GM23248 (cell line): ENCODE results near the gene SAPCD2. TPM values are rescaled to one million over a fixed set of nuclear protein-coding genes. Genes with fewer than 3 reads are reported as not detected.

Source experiments
- DNase-seq: peaks from one replicate; pipeline ENCODE4 v3.0.0-alpha.2; 2015
- H2AFZ ChIP-seq: fragments of 200-600 bp; sonication (generic); 2 replicates; pipeline ENCODE4 v1.6.1; 2016; ENCODE audit warnings: antibody characterized with exemption
- H3F3A ChIP-seq: fragments of 200-600 bp; sonication (generic); 2 replicates; pipeline ENCODE4 v1.6.1; 2016; ENCODE audit warnings: mild to moderate bottlenecking, antibody characterized with exemption, mixed run types; ENCODE audit not compliant: insufficient read depth
- H3K27ac ChIP-seq: fragments of 200-600 bp; sonication (generic); 2 replicates; pipeline ENCODE4 v1.5.1; 2016; ENCODE audit warnings: mild to moderate bottlenecking
- H3K27me3 ChIP-seq: fragments of 200-600 bp; sonication (generic); replicated peaks from 2 replicates; pipeline ENCODE4 v1.6.1; 2016; ENCODE audit warnings: mild to moderate bottlenecking; ENCODE audit not compliant: insufficient read depth
- H3K36me3 ChIP-seq: fragments of 200-600 bp; sonication (generic); 2 replicates; pipeline ENCODE4 v1.6.1; 2016; ENCODE audit warnings: low read depth, mild to moderate bottlenecking
- H3K4me1 ChIP-seq: fragments of 200-600 bp; sonication (generic); 2 replicates; pipeline ENCODE4 v1.6.1; 2016; ENCODE audit warnings: mild to moderate bottlenecking; ENCODE audit not compliant: insufficient read depth
- H3K4me2 ChIP-seq: fragments of 200-600 bp; sonication (generic); one replicate; pipeline ENCODE4 v1.6.1; 2016; ENCODE audit warnings: mild to moderate bottlenecking; ENCODE audit not compliant: unreplicated experiment
- H3K4me3 ChIP-seq: fragments of 200-600 bp; sonication (generic); 2 replicates; pipeline ENCODE4 v1.5.1; 2016; ENCODE audit warnings: mild to moderate bottlenecking
- H3K79me2 ChIP-seq: fragments of 200-600 bp; sonication (generic); 2 replicates; pipeline ENCODE4 v1.6.1; 2016; ENCODE audit warnings: mild to moderate bottlenecking; ENCODE audit not compliant: insufficient read depth
- H3K9ac ChIP-seq: fragments of 200-600 bp; sonication (generic); 2 replicates; pipeline ENCODE4 v1.6.1; 2016; ENCODE audit warnings: mild to moderate bottlenecking
- H3K9me2 ChIP-seq: fragments of 200-600 bp; sonication (generic); 2 replicates; pipeline ENCODE4 v1.6.1; 2016; ENCODE audit warnings: mixed run types, mild to moderate bottlenecking, moderate library complexity; ENCODE audit not compliant: insufficient read depth
- H3K9me3 ChIP-seq: fragments of 200-600 bp; sonication (generic); one replicate; pipeline ENCODE4 v1.6.1; 2017; ENCODE audit warnings: low read depth
- H4K20me1 ChIP-seq: fragments of 200-600 bp; sonication (generic); 2 replicates; pipeline ENCODE4 v1.6.0; 2016; ENCODE audit not compliant: insufficient read depth
- EZH2 ChIP-seq: fragments of 200-600 bp; sonication (generic); IDR thresholded peaks from 2 replicates; pipeline ENCODE4 v1.6.1; 2018; ENCODE audit warnings: antibody characterized with exemption, mild to moderate bottlenecking; ENCODE audit not compliant: insufficient read depth, poor library complexity, severe bottlenecking
- EZH2phosphoT487 ChIP-seq: fragments of 200-600 bp; sonication (generic); IDR thresholded peaks from 2 replicates; pipeline ENCODE4 v1.6.1; 2018; ENCODE audit warnings: antibody characterized with exemption, moderate library complexity, mild to moderate bottlenecking, low read depth; ENCODE audit not compliant: insufficient read depth
- WGBS, 2 experiments: methylation state at CpG; one replicate each; pipeline ENCODE4 v1.1.6; 2015 to 2017; ENCODE audit warnings: low lambda C conversion rate in 2 of 2, low coverage in 1 of 2; ENCODE audit errors: missing lambda C conversion rate in 2 of 2; 5-methylcytosine and 5-hydroxymethylcytosine counted together
- in situ Hi-C: fragments of 300-500 bp; cut with MboI; formaldehyde crosslinking; loops from 2 replicates; pipeline ENCODE4 v1.15.0; 2020
- polyA plus RNA-seq: library from polyadenylated mRNA; unstranded; fragments of >200 nt; fragmentation: Nextera tagmentation; extraction: Ambion mirVana; gene quantifications from 2 replicates; pipeline ENCODE4 v1.2.1, GENCODE V29; 2016
- total RNA-seq: library from RNA; depleted of rRNA; stranded (reverse); fragments of >200 nt; shearing (Covaris generic); gene quantifications from 2 replicates; pipeline ENCODE4 v1.2.3, GENCODE V29; 2014

Gene SAPCD2
- total and polyA plus RNA-seq, 2 experiments from 2014 or later, result 0.88 to 5.4 TPM

DNA sequence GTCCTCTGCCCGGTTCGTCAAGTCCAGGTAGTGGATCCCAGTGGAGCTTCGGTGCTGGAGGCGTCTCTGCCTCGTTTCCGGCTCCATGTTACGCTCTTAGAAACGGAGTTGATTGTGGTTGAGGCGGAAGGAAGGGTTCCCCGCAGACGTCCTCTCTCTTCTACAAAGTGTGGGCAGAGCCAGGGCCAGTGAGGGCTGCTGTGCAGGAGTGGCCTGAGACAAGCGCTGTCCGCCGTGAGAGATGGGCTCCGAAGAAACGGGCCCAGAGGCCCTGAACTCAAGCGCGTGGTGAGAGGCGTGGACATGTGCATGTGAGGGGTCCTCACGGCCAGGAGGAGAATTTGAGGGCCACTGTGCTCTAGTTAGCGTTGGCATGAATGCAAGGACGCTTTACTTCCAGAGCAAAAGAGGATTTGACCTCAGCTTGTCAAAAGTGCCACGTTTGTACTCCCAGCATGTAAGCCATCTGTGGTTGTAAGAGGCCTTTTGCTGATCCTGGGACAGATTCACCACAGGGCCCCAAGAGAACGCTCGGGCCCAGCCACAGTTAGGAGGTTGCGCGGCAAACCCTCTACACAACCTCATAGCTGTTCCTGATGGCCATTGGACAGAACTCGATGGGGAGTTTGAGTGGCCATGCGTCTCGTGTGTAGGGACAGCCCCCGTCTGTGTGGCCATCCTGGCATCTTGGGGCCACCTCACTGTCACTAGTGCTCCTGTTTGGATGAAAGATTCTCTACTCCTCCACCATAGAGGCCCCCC lies 26.6 kb upstream of the SAPCD2 start:
- WGBS, 2 experiments, result 94% methylated on average over 31 of the region's 31 CpGs
- in situ Hi-C loops, result no loop called here
- Histone ChIP-seq H3F3A (no peaks in the 10 kb centered on the region), H3K4me3 (no peak overlapping the region), H3K27me3 (no peaks in the 10 kb centered on the region), H3K4me1 (no peaks in the 10 kb centered on the region), H3K9me2 (no peaks in the 10 kb centered on the region), H4K20me1 (no peaks in the 10 kb centered on the region), H3K9ac (no peak overlapping the region), H3K27ac (no peak overlapping the region), H3K9me3 (no peaks in the 10 kb centered on the region), H3K79me2 (peaks cover 7% of the 10 kb centered on the region; the same call in 1 of the 2 replicates), H2AFZ (no peak overlapping the region), H3K4me2 (no peak overlapping the region), H3K36me3 (peaks cover 1% of the 10 kb centered on the region; the same call in 1 of the 2 replicates)
- no peak for TF ChIP-seq EZH2
- no peak for TF ChIP-seq EZH2phosphoT487
- no peak for DNase-seq

DNA sequence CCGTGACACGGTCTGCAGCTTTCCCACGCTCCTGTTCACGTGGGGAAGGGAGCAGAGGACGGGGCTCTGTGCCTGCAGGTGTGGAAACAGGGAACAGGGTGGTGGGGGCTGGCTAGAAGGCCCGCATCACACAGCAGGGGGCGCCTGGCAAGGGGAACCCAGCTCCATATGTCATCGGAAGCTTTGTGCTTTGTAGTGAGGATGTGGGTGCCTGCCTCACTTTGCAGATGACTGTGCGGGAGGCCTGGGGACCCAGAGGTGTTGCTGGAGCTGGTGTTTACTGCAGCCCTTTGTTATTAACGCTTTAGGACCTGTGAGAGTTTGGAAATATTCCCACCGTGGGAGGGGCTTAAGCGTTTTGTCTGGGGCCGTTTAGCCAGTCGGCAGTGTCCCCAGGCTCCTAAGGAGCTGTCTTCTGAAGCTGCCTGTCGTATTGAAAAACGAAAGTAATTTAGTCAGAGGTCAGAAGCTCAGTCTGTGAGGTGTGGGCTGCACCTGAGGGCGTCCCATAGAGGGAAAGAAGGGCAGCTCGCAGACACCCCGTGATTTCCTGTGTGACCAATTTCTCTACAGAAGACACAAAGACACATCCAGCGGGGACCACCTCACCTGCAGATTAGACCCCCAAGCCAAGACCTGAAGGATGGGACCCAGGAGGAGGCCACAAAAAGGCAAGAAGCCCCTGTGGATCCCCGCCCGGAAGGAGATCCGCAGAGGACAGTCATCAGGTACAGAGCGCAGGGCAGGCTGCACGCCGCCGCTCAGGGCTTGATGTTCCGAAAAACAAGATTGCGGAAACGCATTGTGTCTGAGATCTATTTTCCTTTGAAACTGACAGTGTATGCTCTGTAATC lies 25.5 kb upstream of the SAPCD2 start:
- H3K36me3 ChIP-seq, result peaks cover 5% of the 10 kb centered on the region; the same call in 1 of the 2 replicates
- H3K9ac ChIP-seq, result no peak overlapping the region
- no peak overlapping the region for H3K4me2 ChIP-seq
- H3F3A ChIP-seq, result no peaks in the 10 kb centered on the region
- in situ Hi-C loops, result no loop called here
- no peak for DNase-seq
- H4K20me1 ChIP-seq, result no peaks in the 10 kb centered on the region
- no peaks in the 10 kb centered on the region for H3K4me1 ChIP-seq
- TF ChIP-seq EZH2 (no peak), EZH2phosphoT487 (no peak)
- no peaks in the 10 kb centered on the region for H3K27me3 ChIP-seq
- no peaks in the 10 kb centered on the region for H3K9me3 ChIP-seq
- H3K4me3 ChIP-seq, result no peak overlapping the region
- H3K79me2 ChIP-seq, result peaks cover 15% of the 10 kb centered on the region; the same call in 1 of the 2 replicates
- WGBS, 2 experiments, result 78 to 80% methylated on average over 30 of the region's 30 CpGs
- no peak overlapping the region for H2AFZ ChIP-seq
- H3K27ac ChIP-seq, result no peak overlapping the region
- H3K9me2 ChIP-seq, result no peaks in the 10 kb centered on the region

DNA sequence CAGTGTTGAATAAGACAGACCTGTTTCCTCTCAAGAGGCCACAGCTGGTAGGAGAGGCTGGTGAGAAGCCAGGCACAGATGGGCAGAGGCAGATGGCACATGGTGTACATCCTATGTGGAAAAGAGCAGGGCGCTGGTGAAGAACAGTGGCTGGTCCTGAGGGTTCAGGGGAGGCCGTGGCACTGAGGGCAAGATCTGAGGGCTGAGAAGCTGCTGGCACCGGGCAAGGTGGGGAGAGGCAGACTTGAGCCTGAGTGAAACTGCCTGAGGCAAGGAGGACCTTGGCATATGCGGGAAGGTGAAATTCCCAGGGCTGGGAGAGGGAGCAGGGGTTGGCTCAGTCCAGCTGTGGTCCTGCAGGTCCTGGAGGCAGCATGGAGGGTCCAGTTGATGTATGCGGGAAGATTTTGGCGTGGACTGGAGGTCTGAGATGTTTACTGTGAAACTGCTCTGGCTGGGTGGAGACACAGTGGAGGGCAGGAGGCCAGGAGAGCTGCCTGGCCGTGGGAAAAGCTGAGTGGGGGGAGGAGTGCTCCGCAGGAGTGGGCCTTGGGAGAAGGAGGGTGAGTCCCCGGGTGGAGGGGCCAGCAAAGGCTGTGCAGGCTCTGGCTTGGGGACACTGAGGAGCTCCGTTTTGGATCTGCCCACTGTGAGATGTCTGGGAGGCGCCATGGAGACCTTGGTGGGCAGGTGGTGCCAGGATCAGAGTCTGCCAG lies 19.0 kb upstream of the SAPCD2 start:
- Histone ChIP-seq H2AFZ (no peak overlapping the region), H3K27ac (no peak overlapping the region), H3K4me1 (peaks cover 18% of the 10 kb centered on the region), H3K79me2 (peaks cover 44% of the 10 kb centered on the region), H4K20me1 (no peaks in the 10 kb centered on the region), H3K36me3 (peaks cover 5% of the 10 kb centered on the region; the same call in 1 of the 2 replicates), H3K9me2 (no peaks in the 10 kb centered on the region), H3K9me3 (no peaks in the 10 kb centered on the region), H3K27me3 (no peaks in the 10 kb centered on the region), H3K9ac (no peak overlapping the region), H3F3A (peaks cover 11% of the 10 kb centered on the region; the same call in 1 of the 2 replicates), H3K4me2 (no peak overlapping the region), H3K4me3 (no peak overlapping the region)
- 59 to 60% methylated on average over 11 of the region's 11 CpGs for WGBS, 2 experiments
- in situ Hi-C loops, result no loop called here
- no peak for DNase-seq
- TF ChIP-seq EZH2phosphoT487 (no peak), EZH2 (no peak)

DNA sequence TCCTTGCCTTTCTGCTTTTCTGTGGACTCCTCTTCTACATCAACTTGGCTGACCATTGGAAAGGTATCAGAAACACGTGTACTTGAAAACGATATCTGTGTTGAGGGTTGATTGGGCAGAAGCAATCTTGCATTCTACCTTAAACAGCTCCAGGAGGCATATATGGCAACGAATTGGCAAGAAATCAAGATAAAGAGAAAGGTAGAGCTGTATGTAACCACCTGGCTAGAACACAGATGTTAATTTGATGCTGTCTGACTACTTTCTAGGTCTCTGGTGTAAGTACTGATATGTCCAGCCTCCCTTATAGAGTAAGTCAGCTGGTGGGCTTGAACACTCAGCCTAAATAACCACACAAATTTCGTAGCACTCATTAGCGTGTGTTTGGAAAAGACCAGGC lies 17.8 kb upstream of the SAPCD2 start:
- peaks cover 21% of the 10 kb centered on the region for H3F3A ChIP-seq
- DNase-seq, result no peak
- H3K36me3 ChIP-seq, result peaks cover 5% of the 10 kb centered on the region; the same call in 1 of the 2 replicates
- in situ Hi-C loops, result no loop called here
- peak overlapping the region; percentile 72; the same call in 1 of the 2 replicates for H2AFZ ChIP-seq
- no peaks in the 10 kb centered on the region for H3K27me3 ChIP-seq
- H3K27ac ChIP-seq, result no peak overlapping the region
- peak overlapping the region; percentile 92; the same call in 1 of the 2 replicates for H3K9ac ChIP-seq
- H4K20me1 ChIP-seq, result no peaks in the 10 kb centered on the region
- H3K9me2 ChIP-seq, result no peaks in the 10 kb centered on the region
- 91% methylated on average over 5 of the region's 5 CpGs for WGBS, 2 experiments
- peak overlapping the region; percentile 93 for H3K4me2 ChIP-seq
- TF ChIP-seq EZH2phosphoT487, result no peak
- no peak for TF ChIP-seq EZH2
- H3K4me3 ChIP-seq, result peak overlapping the region; percentile 79
- peaks cover 28% of the 10 kb centered on the region for H3K4me1 ChIP-seq
- peaks cover 44% of the 10 kb centered on the region for H3K79me2 ChIP-seq
- no peaks in the 10 kb centered on the region for H3K9me3 ChIP-seq
